IPS-NIHi7 (cell line): ENCODE results near the gene HMG20A.

Source experiments
- DNase-seq: peaks from one replicate; pipeline ENCODE4 v3.0.0; 2012; ENCODE audit warnings: mixed read lengths; ENCODE audit errors: extremely low spot score

Gene HMG20A

DNA sequence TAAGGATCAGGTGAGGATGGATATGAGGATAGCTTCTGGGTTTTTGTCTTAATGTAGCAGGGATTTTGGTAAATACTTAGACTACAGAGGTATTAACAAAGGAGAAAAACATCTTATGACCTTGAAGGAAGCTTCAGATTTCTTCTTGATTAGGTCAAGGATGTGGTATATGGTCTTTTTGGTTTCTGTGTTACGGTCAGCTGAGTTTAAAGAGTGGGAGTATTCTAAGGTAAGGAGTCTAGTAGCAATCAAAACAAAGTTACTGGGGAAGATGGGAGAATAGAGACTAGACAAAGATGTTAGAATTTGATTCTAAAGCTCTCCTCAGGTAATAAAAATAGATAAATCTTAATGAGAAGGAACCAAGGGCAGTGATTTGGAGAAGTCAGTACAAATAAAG lies 6.2 kb downstream of the HMG20A start:
- no peak for DNase-seq

- no peak for DNase-seq
Measured at GRCh38 chr15:77430213-77430612, 9.5 kb downstream of the HMG20A start.

DNA sequence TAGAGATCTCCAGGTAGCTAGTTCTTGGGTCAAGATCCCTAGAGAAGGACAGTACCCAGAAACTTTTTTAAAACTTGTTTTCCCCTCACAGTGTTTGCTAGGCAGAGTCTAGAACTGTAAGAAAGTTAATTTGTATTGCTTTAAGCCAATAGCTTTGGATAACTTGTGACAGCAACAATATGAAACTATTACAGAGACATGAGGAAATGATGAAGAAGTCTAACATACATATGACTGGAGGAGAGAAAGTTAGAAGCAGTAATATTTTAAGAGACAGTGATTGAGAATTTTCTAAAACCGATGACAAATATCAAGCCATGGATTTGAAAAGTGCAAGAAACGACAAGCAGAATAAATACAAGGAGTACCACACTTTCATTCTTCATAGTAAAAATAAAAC lies 10.0 kb downstream of the HMG20A start:
- no peak for DNase-seq

GRCh38 chr15:77436822-77437221 lies 16.1 kb downstream of the HMG20A start:
- DNase-seq = no peak

- no peak for DNase-seq
Measured at GRCh38 chr15:77437264-77437663, 16.6 kb downstream of the HMG20A start.

DNA sequence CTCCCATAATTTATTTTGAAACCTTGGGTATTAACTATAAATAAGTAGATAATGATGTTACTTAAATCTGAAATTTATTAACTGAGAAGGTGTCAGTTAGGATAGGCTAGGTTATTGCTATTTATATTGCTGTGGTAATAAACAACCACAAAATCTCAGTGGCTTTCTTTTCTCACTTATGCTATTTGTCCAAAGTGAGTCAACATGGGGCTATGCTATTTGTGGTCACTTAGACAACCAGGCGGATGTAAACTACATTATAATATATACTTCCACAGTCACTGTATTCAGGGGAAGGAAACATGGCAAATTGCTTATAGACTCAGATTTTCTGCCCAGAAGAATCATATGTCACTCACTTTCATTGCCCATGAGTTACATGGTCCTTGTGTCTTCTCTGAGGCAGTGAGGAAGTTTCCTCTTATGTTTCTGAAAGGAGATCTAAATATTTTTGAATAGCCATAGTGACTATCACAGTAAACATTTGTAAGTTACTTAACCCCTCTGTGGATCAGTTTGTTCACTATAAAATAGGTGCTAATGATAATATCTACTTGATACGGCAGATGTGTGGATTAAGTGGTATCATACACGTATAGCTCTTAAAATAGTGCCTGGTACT lies 19.8 kb downstream of the HMG20A start:
- no peak for DNase-seq

DNA sequence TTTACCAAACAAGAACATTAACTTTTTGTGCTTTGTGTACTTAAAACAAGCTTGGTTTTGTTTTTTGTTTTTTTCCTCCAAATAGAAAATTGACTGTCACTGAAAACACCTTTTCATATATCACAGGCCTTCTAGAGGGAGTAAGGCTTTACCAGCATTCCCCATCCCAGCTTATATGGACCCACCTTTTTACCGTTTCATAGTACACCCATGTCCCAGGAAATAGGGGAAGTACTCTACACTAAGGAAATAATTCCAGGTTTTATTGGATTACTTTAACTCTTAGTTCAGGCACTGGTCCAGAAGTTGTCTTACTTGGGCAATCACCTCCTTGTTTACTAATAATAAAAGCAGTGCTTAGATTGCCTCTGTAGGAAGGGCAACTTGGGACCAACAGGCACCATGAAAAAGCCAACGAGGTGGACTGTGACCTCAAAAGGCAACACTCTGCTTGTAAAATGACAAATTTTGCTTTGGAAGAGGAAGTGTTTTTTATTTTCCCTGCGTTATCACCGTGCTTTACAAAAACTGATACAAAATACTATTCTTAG lies 26.2 kb downstream of the HMG20A start:
- no peak for DNase-seq

DNA sequence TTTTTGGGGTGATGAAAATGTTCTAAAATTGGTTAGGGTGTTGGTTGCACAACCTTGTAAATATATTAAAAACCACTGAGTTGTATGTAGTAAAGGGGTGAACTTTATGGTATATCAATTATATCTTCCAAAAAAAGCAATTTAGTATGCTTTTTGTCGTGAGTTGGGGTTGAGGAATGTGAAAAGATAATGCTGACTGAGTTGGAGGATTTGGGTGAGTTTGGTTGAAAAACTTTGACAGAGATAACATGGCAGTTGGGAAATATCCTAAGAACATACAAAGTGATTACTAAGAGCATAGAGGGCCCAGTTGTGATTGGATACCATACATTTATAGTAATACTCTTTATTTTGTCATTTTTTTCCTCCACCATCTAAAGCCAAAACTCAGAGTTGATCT lies 33.6 kb downstream of the HMG20A start:
- DNase-seq = no peak

GRCh38 chr15:77454951-77455350 lies 34.3 kb downstream of the HMG20A start:
- DNase-seq = no peak

DNA sequence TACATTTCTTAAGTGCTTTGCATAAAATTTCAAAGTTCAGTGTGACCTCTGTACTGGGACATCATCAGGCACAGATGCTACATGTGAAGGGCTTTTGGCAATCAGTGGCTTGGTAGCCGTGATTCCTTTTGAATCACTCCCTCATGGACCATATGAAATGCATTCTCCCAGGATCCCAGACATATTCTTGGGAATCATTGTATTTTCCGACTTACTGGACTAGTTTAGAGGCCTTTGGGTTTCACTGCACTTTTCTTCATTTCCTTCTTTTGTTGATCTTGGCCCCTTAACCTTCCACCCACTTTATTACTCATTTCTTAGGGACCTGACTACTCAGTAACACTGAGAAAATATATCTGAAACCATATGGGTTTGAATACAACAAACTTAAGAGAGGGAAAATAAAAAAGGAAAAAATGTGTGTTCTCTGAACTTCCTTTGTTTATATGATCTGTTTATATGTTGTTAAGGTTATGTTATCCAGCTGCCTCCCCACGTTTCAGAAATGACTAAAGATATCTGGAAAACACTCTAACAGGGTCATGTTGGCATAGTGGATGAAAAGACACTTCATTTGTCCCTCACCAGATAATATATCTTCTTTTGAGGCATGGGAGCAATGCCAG lies 35.1 kb downstream of the HMG20A start:
- DNase-seq = no peak

DNA sequence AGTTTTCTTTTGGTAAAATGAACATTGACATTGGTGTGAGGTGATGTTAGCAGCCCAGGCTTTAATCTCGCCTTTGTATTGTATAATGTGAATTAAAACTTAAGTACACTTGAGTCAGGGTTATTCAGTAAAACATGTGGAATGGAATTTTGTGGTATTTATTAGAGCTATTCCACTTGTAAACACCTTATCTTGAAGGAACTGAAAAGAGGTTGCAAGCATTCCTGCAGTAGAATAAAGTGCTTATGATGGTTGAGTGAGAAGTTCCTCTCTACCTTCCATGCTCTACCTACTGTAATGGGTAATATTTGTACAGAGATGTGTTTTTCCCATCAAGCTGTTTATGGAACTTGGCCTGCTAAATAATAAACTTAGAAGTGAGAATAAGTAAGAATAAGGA lies 36.1 kb downstream of the HMG20A start:
- DNase-seq = no peak

DNA sequence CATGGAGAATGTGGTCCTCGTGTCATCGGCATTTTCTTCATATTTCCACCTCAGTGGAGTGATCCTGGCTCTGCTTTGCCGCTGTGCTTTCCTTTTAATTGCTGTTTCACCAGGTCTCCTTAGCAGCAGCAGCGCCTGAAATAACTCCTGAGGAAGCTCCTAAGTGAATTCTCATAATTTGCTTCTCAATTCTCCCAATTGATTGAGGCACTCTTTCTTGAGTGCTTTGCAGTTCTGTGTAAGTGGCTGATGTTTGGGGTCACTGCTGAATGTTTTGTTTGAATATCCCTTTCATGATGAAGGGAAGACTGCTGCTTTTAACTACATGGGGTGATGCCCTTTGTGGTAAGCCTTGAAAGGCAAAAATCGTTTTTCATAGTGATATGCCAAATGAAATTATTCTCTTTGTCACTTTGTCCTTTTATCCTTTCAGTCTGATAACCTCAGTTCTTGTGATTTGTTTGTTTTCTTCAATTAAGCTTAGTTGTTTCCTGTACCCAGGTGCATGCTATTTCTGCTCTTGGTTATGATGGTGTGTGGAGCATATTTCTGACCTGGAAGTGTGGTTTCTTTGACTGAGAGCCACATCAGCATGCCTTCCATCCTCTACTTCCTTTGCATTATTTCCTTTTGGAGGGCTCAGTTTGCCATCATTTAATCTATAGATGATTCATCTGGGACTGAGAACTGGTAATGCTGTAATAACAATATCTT lies 36.7 kb downstream of the HMG20A start:
- no peak for DNase-seq

DNA sequence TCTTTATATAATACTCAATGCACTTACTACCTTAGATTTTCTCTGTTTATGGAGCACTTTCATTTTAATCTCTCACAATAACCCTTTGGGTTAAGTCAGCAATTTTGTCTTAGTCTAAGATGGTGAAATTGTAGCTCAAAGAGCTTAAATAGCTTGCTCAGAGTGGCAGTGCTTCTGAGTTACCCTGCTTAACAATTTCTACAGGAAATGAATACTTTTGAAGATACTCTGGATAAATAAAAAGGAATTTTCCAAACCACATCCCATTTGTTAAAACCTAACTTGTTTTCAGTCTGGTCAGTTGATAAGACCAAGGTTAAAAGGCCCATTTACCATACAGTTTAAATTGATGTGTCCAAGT lies 37.2 kb downstream of the HMG20A start:
- DNase-seq = no peak

- DNase-seq = no peak
Measured at GRCh38 chr15:77459031-77459430, 38.3 kb downstream of the HMG20A start.

DNA sequence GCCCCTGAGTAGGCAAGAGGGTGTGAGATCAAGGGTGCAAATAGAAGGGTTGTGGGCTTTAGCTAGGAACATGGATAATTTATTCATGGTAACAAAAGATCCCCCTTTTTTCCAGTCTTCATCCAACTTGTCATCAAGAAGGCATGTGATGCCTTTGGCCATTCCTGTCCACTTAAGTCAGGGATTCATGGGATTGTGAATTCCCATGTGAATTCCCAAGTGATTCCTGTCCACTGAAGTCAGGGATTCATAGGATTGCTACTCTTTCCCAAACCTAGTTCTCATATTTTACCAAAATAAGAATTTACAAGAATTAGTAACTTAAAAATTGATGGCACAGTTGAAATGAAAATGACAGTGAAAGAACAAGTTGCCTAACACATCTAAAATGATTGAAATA lies 40.8 kb downstream of the HMG20A start:
- no peak for DNase-seq

GRCh38 chr15:77464129-77464865 lies 43.6 kb downstream of the HMG20A start:
- no peak for DNase-seq

DNA sequence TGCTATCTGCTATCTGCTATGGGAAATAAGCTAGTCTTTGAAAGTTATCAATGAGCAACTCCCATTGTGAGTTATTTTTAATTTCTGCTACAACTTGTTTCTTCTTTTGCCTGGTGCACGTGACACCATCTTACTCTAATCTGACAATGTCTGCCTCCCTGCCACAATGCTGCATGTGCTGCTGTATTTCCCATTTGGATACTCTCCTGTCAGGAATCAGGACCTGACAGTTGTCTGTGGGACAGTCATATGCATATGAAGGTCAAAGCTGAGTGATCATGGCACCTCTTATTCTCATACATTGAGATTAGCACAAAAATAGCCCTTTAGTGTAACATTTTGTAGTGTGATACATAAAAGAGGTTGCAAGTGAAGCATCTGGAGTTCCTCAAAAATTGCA lies 45.8 kb downstream of the HMG20A start:
- DNase-seq = no peak

GRCh38 chr15:77468896-77469295 lies 48.2 kb downstream of the HMG20A start:
- DNase-seq = no peak

DNA sequence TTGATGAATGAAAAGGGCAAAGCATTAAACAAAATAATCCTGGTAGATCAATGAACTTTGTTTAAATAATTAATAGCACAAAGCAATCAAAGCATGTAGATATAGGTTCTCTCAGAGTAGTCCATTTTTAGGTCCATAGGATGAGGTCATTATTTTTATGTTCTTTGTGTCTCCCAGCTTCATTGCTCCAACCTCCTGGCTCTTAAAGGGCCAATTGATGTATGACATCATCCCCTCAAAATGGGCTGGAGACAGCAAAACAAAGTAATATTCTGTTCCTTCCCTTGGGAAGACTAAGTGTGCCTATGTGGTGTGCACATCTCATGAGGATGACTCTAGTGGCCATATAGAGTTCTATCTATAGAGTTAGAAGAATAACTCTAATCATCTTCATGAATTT lies 49.5 kb downstream of the HMG20A start:
- no peak for DNase-seq

GRCh38 chr15:77473328-77473727 lies 52.6 kb downstream of the HMG20A start:
- no peak for DNase-seq

DNA sequence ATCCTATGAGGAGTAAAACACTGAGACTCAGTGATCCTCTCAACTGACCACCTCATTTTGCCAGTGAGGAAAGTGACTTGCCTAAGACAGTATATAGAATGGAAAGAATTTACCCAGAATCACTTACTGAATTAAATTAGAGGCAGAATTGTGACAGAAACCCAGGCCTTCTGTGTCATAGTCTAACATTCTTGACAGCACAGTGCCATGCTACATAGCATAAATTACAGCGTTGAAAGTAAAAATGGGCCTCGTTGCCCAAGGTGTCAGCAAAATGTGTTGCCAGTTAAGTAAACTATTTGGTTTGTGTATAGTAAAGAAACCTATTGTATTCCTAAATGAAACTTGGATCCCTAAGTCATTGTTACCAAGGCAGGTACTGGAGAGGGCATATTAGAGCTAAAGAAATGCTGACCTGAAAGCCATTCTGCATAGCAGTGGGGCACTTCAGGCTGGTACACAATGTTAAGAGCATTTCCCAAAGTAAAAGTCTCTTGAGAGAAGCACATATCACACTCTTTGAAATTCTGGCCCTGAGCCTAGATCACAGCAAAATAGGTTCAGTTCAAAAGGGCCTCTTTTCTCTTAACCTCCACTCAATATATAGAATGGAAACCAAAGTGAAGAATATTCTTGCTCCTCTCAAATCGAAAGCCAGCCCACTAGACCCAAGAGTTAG lies 53.8 kb downstream of the HMG20A start:
- no peak for DNase-seq

- no peak for DNase-seq
Measured at GRCh38 chr15:77475001-77475400, 54.3 kb downstream of the HMG20A start.
